DMS 273 treated with DMSO at 0.1 percent for 48 hours (cell line): ENCODE measurements around the gene TBC1D28.
"Not testable (repeated sequence)": the region's sequence is repeated elsewhere in the genome, so short reads cannot be mapped to it uniquely, and the experiment has no call there.

Experiments
- DNase-seq: peaks from one replicate; lab custom pipeline; 2025; lab: John Stamatoyannopoulos, UW

Gene TBC1D28

DNA sequence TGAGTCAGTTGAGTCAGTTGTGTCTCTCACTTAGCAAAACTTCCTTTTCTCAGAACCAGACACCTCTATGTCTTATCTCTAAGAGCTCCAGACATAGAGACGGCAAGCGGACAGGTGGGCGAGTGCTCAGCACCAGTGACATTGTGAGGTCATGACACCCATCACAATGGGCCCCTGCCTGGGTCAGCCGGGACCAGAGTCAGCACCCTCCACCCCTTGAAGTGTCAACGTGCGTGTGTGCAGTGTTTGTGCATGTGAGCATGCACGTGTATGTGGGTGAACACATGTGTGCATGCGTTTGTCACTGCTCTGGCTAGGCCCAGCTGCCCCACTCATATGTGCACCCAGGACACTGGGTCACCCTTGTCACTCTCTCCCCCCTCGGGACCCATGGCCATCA is at the start of gene TBC1D28:
Gene TBC1D28 (minus strand): TSS at position 101 of the 400 bp plus-strand sequence. CDS start 3,039 bp downstream, outside the sequence.
- DNase-seq, result not testable (repeated sequence)

DNA sequence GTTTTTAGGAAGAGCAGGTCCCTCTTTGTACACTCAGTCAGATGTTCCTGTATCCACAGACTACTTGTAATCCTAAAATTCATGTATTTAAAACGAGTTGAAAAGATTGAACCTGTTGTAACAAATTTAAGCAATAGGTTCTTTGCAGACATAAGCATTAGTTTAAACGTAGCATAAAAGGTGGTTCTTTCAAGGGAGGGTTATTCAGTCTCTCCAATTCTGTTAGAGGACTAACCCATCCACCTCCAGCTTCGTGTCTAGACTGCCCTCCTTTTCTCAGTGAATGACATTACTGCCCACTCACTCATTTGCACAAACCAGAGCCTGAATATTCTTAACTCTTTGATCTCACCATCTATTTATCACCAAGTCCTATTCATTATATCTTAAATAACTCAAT is 38.5 kb upstream of the TBC1D28 start:
- not testable (repeated sequence) for DNase-seq

GRCh38 chr17:18681767-18682571 is 37.8 kb upstream of the TBC1D28 start, which contains the start of gene FOXO3B:
Gene FOXO3B (minus strand): TSS chr17:18682314. CDS start chr17:18681651, 663 bp downstream.
- peak; percentile 80 for DNase-seq

DNA sequence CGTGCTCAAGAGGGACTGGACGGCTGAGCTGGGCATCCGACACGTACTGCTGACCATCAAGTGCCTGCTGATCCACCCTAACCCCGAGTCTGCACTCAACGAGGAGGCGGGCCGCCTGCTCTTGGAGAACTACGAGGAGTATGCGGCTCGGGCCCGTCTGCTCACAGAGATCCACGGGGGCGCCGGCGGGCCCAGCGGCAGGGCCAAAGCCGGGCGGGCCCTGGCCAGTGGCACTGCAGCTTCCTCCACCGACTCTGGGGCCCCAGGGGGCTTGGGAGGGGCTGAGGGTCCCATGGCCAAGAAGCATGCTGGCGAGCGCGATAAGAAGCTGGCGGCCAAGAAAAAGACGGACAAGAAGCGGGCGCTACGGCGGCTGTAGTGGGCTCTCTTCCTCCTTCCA is 33.2 kb upstream of the TBC1D28 start:
- DNase-seq, result not testable (repeated sequence)

GRCh38 chr17:18676928-18677327 is 32.7 kb upstream of the TBC1D28 start:
- not testable (repeated sequence) for DNase-seq

DNA sequence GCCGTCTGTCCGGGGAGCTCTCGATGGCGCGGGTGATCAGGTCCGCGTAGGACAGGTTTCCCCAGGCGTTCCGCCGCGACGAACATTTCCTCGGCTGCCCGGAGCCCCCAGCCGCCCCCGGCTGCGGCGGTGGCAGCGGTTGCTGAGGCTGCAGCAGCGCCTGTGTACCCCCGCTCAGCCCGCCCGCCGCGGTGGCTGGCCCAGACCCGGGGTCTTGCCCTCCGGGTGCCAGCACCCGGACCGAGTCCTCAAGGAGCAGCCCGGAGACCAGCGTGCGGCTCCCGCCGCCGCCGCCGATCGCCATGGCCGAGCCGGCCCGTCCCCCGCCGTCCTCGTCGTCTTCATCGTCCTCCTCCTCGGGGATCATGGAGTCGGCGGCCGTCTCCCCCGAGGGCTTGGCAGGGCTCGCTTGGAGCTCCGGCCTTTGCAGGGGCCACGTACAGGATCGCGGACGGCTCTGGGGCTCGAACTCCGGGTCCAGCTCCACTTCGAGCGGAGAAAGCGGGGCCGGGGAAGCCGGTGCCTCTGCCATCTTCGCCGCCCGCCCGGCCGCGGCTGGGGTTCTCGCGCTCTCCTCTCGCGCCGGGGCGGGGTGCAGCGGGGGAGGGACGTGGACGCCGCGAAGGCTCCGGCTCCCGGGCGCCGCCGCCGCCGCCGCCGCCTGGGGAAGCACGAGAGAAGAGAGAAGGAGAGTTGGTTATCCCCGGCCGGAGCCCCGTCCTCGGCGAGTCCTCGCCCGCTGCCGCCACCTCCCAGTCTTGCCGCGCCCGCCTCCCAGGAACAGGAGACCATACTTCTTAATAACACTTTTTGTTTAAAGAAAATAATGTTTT is 28.4 kb upstream of the TBC1D28 start:
- not testable (repeated sequence) for DNase-seq

- not testable (repeated sequence) for DNase-seq
Measured at GRCh38 chr17:18668625-18669024, 24.4 kb upstream of the TBC1D28 start.

DNA sequence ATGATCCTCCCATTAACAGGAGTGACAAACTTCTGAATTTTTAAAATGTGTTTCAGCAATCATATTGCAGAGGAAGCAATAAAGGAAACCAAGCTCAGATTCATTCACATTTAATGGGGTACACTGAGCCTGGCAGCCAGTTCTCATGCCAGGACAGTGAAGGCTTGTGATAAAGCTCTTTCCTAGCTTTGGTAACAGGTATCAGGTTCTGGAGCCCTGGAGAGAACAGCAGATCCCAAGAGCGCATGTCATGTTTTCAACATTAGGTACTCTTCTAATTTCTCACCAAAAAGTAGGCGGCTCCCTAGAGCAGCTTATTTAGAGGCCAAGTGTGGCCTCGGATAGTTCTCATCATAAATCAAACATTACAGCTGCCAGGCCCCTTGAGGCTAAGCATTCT is 23.3 kb upstream of the TBC1D28 start:
- not testable (repeated sequence) for DNase-seq

- DNase-seq, result not testable (repeated sequence)
Measured at GRCh38 chr17:18666326-18666725, 22.1 kb upstream of the TBC1D28 start.

DNA sequence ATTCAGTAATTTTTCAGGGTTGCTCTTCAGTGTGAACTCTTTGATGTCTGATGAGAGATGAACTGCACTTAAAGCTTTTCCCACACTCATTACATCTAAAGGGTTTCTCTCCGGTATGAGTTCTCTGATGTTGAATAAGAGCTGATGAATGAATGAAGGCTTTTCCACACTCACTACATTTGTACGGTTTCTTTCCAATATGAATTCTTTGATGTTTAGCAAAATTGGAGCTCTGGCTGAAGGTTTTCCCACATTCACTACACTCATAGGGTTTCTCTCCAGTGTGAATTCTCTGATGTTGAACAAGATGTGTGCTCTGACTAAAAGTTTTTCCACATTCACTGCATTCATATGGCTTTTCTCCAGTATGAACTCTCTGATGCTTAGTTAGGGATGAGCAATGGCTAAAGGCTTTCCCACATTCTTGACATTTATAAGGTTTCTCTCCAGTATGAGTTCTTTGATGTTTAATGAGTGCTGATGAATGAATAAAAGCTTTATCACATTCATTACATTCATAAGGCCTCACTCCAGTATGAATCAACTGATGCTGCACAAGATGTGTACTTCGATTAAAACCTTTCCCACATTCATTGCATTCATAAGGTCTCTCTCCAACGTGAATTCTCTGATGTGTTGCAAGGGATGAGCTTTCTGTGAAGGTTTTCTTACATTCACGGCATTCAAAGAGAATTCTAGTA is 17.9 kb upstream of the TBC1D28 start:
- DNase-seq, result not testable (repeated sequence)

GRCh38 chr17:18650094-18650493 is 5.9 kb upstream of the TBC1D28 start:
- not testable (repeated sequence) for DNase-seq

GRCh38 chr17:18643124-18643523 is 1.1 kb downstream of the TBC1D28 start:
- not testable (repeated sequence) for DNase-seq

- DNase-seq, result not testable (repeated sequence)
Measured at GRCh38 chr17:18638357-18638756, 5.8 kb downstream of the TBC1D28 start.

- DNase-seq, result not testable (repeated sequence)
Measured at GRCh38 chr17:18636237-18636636, 8.0 kb downstream of the TBC1D28 start.

DNA sequence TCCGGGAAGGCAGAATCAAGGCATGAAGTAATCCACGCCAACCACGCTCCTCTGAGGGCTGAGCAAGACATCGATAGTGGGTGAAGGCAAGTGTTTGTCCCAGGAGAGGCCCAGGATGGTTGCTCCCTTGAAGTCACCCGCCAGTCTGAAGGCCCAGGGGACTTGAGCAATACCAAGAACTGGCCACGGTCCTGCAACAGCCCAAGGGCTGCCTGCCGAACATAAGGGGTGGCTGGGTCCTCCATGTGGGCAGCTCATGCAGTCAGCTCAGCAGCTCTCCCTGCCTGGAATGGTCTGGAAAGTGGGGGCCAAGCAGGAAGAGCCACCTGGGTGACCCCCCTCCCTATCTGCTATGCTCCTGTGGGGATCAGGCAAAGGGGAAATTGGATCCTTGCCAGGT is 8.4 kb downstream of the TBC1D28 start:
- not testable (repeated sequence) for DNase-seq

GRCh38 chr17:18634550-18635263 is 9.5 kb downstream of the TBC1D28 start:
- not testable (repeated sequence) for DNase-seq

- DNase-seq, result no peak
Measured at GRCh38 chr17:18626152-18626870, 17.9 kb downstream of the TBC1D28 start.

DNA sequence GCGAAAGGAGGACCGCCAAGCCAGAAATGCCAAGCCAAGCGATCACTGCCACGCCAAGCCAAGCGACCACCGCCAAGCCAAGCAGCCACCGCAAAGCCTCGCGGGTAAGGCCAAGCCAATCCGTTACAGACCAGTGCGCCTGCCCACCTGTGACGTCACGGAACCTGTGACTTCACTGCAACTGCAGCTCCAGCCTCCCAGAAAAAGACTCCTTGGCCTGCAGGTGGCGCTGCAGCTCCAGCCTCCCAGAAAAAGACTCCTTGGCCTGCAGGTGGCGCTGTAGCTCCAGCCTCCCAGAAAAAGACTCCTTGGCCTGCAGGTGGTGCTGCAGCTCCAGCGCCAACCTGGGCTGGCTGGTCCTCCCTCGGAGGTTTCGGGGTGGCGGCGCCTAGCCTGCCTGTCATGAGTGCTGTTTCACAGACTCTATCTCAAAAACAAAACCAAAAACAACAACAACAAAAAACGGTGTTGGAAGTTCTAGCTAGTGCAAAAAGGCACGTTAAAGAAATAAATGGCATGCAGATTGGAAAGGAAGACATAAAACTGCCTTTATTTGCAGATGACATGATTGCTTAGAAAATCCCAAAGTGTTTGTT is 18.6 kb downstream of the TBC1D28 start:
- DNase-seq, result not testable (repeated sequence)

DNA sequence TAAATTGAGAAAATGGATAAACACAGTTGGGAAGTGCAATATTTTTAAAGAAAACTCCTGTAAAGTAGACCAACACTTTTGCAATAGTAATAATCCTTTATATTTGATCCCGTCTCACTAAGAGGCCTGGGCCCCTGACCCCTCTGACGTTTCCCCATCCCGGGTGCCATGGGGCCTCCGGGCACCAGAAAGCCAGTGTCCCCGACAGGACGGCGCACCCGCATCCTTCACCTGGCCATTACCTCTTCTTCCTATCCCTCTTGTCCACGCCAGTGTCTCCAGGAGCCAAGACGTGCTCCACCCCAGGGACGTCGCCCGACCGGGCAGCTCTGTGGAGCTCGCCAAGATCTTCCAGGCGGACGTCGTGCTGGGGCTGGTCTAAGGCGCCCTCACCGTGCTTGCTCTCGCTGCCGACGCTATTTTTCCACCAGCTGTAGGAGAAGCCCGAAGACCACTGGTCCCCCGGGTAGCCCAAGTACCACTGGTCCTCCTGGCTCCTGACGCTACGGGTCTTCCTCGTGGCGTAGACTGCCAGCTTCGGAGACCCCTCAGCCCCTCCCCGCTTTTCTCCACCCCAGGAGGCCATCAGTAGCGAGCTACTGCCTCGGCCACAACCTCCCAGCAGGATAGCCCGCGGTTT is 19.2 kb downstream of the TBC1D28 start:
- DNase-seq, result not testable (repeated sequence)

DNA sequence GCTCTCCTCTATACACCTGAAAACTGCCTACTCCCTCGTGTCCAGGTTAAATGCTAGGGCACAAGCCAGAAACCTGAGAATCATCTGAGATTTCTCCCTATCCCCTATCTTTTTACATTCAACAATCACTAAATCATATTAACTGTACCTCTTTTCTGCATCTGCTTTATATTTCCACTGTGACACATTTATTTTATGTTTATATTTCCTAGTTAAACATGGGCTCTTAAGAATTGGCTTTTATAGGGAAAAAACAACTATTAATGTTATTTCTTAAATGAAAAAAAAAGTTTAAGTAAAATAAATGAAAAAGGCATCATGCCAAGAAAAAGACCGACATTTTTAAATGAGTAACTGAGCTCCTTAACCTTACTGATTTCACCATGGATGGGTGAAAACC is 26.6 kb downstream of the TBC1D28 start:
- DNase-seq, result not testable (repeated sequence)
